ENCODE measurements around the gene MT1F. TPM values are rescaled to one million over a fixed set of nuclear protein-coding genes. Genes with fewer than 3 reads are reported as not detected.
"Not testable (repeated sequence)": the region's sequence is repeated elsewhere in the genome, so short reads cannot be mapped to it uniquely, and the experiment has no call there.

The MT1F gene
- total RNA-seq, 1 experiment from 2014 or later: 2.6 TPM

DNA sequence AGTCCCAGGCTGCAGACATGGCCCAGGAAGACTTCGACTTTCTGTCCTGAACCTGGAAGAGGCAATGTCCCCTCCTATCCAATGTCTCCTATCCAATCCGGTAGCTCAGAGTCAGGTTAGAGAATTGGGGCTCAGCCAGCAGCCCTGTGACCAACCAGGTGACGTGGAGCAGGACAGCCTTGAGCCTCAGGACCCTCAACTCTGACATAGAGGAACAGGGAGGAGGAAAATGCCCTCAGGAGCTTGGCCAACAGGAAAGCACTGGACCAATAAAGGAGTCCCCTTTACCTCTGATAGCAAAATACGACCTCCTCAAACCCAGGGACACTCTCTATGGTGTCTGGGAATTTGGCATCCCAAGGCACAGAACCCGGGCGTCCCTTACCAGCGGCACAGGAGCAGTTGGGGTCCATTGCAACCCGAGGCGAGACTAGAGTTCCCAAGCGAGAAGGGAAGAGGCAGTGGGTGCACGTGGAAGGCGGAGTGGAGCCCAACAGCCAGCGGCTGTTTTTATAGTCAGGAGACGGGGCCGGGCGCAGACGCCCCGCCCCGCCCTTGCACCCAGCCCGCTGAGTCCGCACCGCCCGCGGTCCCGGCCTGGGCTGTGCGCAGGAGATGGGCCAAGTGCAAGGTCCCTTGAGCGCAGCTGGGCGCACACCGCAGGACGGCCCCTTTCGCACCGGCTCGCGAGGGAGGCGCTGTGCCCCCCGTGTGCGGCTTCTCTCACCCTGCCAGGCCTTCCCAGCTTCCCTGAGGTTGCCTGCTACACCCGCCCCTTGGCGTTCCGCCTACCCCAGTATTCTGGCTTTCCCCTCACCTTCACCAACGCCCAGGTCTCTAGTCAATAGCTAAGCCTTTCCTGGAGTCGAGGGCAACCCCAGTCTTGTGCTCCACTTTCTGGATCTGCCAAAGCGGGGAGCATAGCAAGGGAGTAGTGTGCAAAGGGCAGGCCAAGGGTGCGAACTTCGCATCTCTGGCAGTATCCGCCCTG is 10.1 kb downstream of the MT1F start, which contains the start of gene MT1G:
MT1G (minus strand) TSS at position 485 of the 991 bp plus-strand sequence; CDS start at position 413, 72 bp downstream.
- intact Hi-C loops (cut with micrococcal nuclease; ENCODE audit: unreplicated experiment): no loop called here
- Mint-ChIP-seq H3K4me3 (ENCODE audit: low read depth, unreplicated experiment) (peak within 1 kb of the TSS; percentile 19), H3K4me1 (ENCODE audit: low read depth, unreplicated experiment) (no peaks in the 10 kb centered on the region), H3K9me3 (ENCODE audit: low read depth, unreplicated experiment) (no peaks in the 10 kb centered on the region), H3K36me3 (ENCODE audit: insufficient read depth, unreplicated experiment) (no peaks in the 10 kb centered on the region), H3K27ac (ENCODE audit: unreplicated experiment) (no peak within 1 kb of the TSS), H3K27me3 (ENCODE audit: unreplicated experiment) (peaks cover 100% of the 10 kb centered on the region)
- CTCF ChIA-PET: interaction anchor here (0.8 kb wide), 1 partner anchor 8 kb away, joined by 3 read pairs; no protein-coding TSS in a partner anchor
- DNase-seq: no peak
- TF ChIP-seq, protein P1, sequence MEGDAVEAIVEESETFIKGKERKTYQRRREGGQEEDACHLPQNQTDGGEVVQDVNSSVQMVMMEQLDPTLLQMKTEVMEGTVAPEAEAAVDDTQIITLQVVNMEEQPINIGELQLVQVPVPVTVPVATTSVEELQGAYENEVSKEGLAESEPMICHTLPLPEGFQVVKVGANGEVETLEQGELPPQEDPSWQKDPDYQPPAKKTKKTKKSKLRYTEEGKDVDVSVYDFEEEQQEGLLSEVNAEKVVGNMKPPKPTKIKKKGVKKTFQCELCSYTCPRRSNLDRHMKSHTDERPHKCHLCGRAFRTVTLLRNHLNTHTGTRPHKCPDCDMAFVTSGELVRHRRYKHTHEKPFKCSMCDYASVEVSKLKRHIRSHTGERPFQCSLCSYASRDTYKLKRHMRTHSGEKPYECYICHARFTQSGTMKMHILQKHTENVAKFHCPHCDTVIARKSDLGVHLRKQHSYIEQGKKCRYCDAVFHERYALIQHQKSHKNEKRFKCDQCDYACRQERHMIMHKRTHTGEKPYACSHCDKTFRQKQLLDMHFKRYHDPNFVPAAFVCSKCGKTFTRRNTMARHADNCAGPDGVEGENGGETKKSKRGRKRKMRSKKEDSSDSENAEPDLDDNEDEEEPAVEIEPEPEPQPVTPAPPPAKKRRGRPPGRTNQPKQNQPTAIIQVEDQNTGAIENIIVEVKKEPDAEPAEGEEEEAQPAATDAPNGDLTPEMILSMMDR (IDR thresholded peaks at IDR 0.05; ENCODE audit: unreplicated experiment): no peak
- BruUV-seq (replicated peaks): no TSS peak

GRCh38 chr16:56669005-56669839 is 11.5 kb downstream of the MT1F start, which contains the start of gene MT1H:
Gene MT1H (plus strand): TSS chr16:56669814. CDS start chr16:56669885, 71 bp downstream.
- TF ChIP-seq, protein P1 (IDR thresholded peaks at IDR 0.05; ENCODE audit: unreplicated experiment): no peak
- H3K4me1 Mint-ChIP-seq (ENCODE audit: low read depth, unreplicated experiment): no peaks in the 10 kb centered on the region
- CTCF ChIA-PET: interaction anchor here (0.8 kb wide), 1 partner anchor 9 kb away, joined by 3 read pairs; no protein-coding TSS in a partner anchor
- H3K4me3 Mint-ChIP-seq (ENCODE audit: low read depth, unreplicated experiment): no peak within 1 kb of the TSS
- no peaks in the 10 kb centered on the region for H3K9me3 Mint-ChIP-seq (ENCODE audit: low read depth, unreplicated experiment)
- peaks cover 100% of the 10 kb centered on the region for H3K27me3 Mint-ChIP-seq (ENCODE audit: unreplicated experiment)
- H3K27ac Mint-ChIP-seq (ENCODE audit: unreplicated experiment): no peak within 1 kb of the TSS
- no peaks in the 10 kb centered on the region for H3K36me3 Mint-ChIP-seq (ENCODE audit: insufficient read depth, unreplicated experiment)
- no TSS peak for BruUV-seq (replicated peaks)
- intact Hi-C loops (cut with micrococcal nuclease; ENCODE audit: unreplicated experiment): no loop called here
- no peak for DNase-seq

- intact Hi-C loops (cut with micrococcal nuclease; ENCODE audit: unreplicated experiment): no loop called here
- no peaks in the 10 kb centered on the region for H3K9me3 Mint-ChIP-seq (ENCODE audit: low read depth, unreplicated experiment)
- DNase-seq: no peak
- H3K27me3 Mint-ChIP-seq (ENCODE audit: unreplicated experiment): peaks cover 100% of the 10 kb centered on the region
- H3K36me3 Mint-ChIP-seq (ENCODE audit: insufficient read depth, unreplicated experiment): no peaks in the 10 kb centered on the region
- TF ChIP-seq, protein P1 (IDR thresholded peaks at IDR 0.05; ENCODE audit: unreplicated experiment): no peak
- H3K27ac Mint-ChIP-seq (ENCODE audit: unreplicated experiment): no peak overlapping the region
- no peaks in the 10 kb centered on the region for H3K4me1 Mint-ChIP-seq (ENCODE audit: low read depth, unreplicated experiment)
- CTCF ChIA-PET: no interaction called here
- no peak overlapping the region for H3K4me3 Mint-ChIP-seq (ENCODE audit: low read depth, unreplicated experiment)
- no TSS peak for BruUV-seq (replicated peaks)
These were observed 12.3 kb downstream of the MT1F start for GRCh38 chr16:56669840-56670619.

- Mint-ChIP-seq H3K27me3 (ENCODE audit: unreplicated experiment) (peaks cover 100% of the 10 kb centered on the region), H3K27ac (ENCODE audit: unreplicated experiment) (no peak overlapping the region), H3K9me3 (ENCODE audit: low read depth, unreplicated experiment) (no peaks in the 10 kb centered on the region), H3K36me3 (ENCODE audit: insufficient read depth, unreplicated experiment) (no peaks in the 10 kb centered on the region), H3K4me1 (ENCODE audit: low read depth, unreplicated experiment) (no peaks in the 10 kb centered on the region), H3K4me3 (ENCODE audit: low read depth, unreplicated experiment) (no peak overlapping the region)
- no TSS peak for BruUV-seq (replicated peaks)
- DNase-seq: no peak
- TF ChIP-seq, protein P1 (IDR thresholded peaks at IDR 0.05; ENCODE audit: unreplicated experiment): no peak
- intact Hi-C loops (cut with micrococcal nuclease; ENCODE audit: unreplicated experiment): no loop called here
- CTCF ChIA-PET: no interaction called here
These were observed 12.8 kb downstream of the MT1F start for GRCh38 chr16:56670620-56670934.

GRCh38 chr16:56671691-56672090 is 13.9 kb downstream of the MT1F start:
- BruUV-seq (replicated peaks); H3K36me3 Mint-ChIP-seq (ENCODE audit: insufficient read depth, unreplicated experiment); H3K4me1 Mint-ChIP-seq (ENCODE audit: low read depth, unreplicated experiment); intact Hi-C loops (cut with micrococcal nuclease; ENCODE audit: unreplicated experiment); H3K27ac Mint-ChIP-seq (ENCODE audit: unreplicated experiment); H3K4me3 Mint-ChIP-seq (ENCODE audit: low read depth, unreplicated experiment); H3K9me3 Mint-ChIP-seq (ENCODE audit: low read depth, unreplicated experiment); DNase-seq: not testable (repeated sequence)
- peaks cover 100% of the 10 kb centered on the region for H3K27me3 Mint-ChIP-seq (ENCODE audit: unreplicated experiment)
- CTCF ChIA-PET: interaction anchor here (1.2 kb wide), 1 partner anchor 71 kb away, joined by 6 read pairs; no protein-coding TSS in a partner anchor

- H3K9me3 Mint-ChIP-seq (ENCODE audit: low read depth, unreplicated experiment); H3K36me3 Mint-ChIP-seq (ENCODE audit: insufficient read depth, unreplicated experiment); intact Hi-C loops (cut with micrococcal nuclease; ENCODE audit: unreplicated experiment); BruUV-seq (replicated peaks); H3K27ac Mint-ChIP-seq (ENCODE audit: unreplicated experiment); DNase-seq; H3K4me1 Mint-ChIP-seq (ENCODE audit: low read depth, unreplicated experiment); H3K4me3 Mint-ChIP-seq (ENCODE audit: low read depth, unreplicated experiment): not testable (repeated sequence)
- CTCF ChIA-PET: interaction anchor here (1.2 kb wide), 1 partner anchor 71 kb away, joined by 6 read pairs; no protein-coding TSS in a partner anchor
- H3K27me3 Mint-ChIP-seq (ENCODE audit: unreplicated experiment): peaks cover 100% of the 10 kb centered on the region
These were observed 14.4 kb downstream of the MT1F start for GRCh38 chr16:56672171-56672570.
